Measurements from ENCODE around the gene CAMK2G.

CAMK2G gene

DNA sequence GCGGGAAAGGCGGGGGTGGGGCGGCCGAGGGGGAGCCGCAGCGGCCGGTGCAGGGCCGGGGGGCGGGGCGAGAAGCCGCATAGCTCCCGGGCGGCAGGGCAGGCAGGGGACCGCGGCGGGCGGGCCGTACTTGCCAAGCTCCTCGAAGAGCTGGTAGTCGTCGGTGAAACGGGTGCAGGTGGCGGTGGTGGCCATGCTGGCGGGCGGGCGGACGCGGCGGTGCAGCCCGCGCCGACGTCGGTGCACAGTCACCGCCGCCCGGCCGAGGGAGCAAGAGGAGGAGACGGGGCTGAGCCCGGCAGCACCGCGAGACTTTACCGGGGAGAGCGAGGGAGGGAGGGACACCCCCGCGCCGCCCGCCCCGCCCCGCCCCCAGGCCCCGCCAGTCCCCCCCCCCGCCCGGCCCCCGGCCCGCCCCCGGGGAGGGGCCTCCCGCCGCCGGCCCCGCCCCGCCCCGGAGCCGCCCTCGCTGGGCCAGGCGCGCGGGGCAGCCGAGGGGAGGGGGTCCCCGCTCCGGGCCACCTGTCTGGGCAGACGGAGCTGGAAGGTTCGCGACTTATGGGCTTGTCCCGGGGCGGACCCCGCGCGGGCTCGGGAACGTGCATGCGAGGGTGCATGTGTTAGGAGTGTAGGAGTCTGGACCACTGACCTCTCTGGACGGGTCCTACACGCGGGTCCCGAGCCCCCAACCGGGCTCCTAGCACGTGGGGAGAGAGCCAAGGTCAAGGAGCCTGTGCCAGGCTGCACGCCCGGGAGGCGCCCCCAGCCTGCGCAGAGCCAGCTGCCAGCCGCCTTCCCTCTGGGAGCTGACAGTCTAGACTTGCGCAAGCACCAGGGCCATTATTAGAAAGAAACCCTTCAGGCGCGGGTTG is at the start of gene CAMK2G:
TSS of gene CAMK2G (minus strand) at position 289 of the 872 bp plus-strand sequence. CDS start at position 195, 94 bp downstream.
- FAIRE-seq, result no peak

DNA sequence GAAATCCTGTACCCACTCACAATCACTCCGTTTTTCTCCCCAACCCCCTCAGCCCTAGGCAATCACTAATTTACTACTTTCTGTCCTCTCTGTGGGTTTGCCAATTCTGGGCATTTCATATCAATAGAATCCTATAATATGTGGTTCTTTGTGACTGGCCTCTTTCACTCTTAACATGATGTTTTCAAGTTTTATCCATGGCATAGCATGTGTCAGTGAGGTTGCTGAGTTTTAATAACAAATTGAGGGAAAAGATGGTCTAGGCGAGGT is 48.4 kb upstream of the CAMK2G start:
- no peak for FAIRE-seq

GRCh38 chr10:73922007-73922863 is 47.9 kb upstream of the CAMK2G start:
- no peak for FAIRE-seq

DNA sequence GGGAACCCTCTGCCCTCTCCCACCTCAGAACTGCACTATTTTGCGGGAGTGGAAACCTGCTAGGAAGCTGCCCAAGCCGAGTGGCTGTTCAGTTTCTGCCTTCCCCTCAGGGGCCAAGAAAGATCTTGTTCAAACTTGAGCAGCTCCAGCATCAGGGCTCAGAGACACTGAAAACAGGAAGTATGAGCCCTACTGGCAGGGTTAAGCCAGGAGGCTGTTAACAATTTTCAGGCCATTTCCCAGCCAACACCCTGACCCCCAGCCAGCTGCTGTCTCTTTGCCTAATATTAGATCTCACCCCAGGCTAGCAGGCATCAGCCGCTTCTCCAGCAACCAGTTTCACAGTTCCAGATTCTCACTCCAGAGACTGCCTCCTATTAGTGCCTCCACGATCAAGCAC is 45.7 kb upstream of the CAMK2G start:
- peak; percentile 73 for FAIRE-seq

DNA sequence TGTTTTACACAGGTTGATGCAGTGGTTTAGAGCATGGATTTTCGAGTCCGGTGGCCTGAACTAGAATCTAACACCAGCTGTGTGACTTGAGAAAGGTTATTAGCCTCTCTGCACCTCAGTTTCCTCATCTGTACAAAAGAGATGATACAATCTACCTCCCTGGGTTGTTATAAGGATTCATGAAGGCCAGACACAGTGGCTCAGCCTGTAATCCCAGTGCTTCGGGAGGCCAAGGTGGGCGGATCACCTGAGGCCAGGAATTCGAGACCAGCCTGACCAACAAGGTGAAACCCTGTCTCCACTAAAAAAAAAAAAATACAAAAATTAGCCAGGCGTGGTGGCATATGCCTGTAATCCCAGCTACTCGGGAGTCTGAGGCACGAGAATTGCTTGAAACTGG is 45.1 kb upstream of the CAMK2G start:
- FAIRE-seq, result peak; percentile 82

DNA sequence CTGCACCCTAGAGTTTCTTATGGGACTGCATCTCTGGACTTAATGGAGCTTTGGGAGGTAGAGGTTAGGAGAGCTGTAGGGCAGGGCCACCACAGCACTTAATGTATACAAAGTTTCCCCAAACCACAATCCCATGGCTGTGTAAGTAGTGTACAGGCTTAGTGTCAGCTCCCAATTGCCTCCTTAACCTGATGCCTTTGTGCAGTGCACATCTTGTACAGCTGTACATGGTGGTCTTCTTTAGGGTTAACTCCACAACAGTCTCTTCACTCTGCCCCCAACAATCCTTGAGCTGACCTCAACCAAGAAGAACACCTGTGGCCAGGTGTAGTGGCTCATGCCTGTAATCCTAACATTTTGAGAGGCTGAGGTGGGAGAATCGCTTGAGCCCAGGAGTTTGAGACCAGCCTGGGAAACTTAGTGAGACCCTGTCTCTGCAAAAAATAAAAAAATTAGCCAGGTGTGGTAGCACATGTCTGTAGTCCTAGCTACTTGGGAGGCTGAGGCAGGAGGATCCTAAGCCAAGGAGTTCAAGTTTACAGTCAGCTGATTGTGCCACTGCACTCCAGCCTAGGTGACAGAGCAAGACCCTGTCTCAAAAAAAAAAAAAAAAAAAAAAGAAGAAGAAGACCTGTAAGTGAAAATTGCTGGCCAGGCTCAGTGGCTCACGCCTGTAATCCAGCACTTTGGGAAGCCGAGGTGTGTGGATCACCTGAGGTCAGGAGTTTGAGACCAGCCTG is 43.4 kb upstream of the CAMK2G start:
- FAIRE-seq, result peak; percentile 96

- peak; percentile 6 for FAIRE-seq
These were observed 42.6 kb upstream of the CAMK2G start for GRCh38 chr10:73916761-73917470.

- no peak for FAIRE-seq
These were observed 41.0 kb upstream of the CAMK2G start for GRCh38 chr10:73915206-73915851.

DNA sequence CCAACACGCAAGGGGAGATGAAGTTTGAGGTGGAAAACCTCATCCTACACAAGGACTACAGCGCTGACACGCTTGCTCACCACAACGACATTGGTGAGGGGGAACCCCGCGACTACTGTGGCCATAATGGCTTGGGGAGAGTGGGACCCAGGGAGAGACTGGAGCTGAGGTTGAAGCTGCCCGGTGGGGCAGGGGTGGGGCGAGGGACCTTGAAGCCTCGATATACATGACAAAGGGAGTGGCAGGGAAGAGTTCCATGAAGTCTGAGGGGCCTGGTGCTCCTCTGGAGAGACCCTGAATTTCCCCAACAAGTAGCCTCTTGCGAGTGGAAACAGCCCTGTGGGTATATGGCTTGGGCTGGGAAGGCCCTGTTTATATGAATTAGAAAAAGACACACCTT is 39.7 kb upstream of the CAMK2G start:
- no peak for FAIRE-seq

- no peak for FAIRE-seq
These were observed 37.2 kb upstream of the CAMK2G start for GRCh38 chr10:73911553-73912004.

DNA sequence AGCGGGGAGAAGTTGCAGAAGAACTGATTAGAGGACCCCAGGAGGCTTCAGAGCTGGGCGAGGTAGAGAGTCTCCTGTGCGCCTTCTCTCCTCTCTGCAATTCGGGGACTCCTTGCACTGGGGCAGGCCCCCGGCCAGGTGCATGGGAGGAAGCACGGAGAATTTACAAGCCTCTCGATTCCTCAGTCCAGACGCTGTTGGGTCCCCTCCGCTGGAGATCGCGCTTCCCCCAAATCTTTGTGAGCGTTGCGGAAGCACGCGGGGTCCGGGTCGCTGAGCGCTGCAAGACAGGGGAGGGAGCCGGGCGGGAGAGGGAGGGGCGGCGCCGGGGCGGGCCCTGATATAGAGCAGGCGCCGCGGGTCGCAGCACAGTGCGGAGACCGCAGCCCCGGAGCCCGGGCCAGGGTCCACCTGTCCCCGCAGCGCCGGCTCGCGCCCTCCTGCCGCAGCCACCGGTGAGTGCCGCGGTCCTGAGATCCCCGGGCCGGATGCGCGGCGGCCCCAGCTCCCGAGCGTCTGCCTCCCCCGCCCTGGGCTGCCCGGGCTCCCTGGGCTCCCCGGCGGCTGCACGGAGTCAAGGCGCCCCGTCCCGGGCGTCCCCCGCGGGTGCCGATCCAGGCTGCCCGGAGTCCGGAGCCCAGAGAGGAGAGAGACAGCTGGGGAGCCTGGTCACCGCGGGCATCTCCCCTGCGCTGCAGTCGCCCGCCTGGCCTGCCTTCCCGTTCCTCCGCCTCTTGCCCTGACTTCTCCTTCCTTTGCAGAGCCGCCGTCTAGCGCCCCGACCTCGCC is 36.6 kb upstream of the CAMK2G start, which contains the start of gene PLAU:
TSS of gene PLAU (plus strand) at position 369 of the 789 bp plus-strand sequence. CDS start 424 bp downstream, outside the sequence.
- FAIRE-seq, result no peak

- peak; percentile 6 for FAIRE-seq
These were observed 36.0 kb upstream of the CAMK2G start for GRCh38 chr10:73910401-73910763.

GRCh38 chr10:73909540-73910115 is 35.3 kb upstream of the CAMK2G start:
- no peak for FAIRE-seq

DNA sequence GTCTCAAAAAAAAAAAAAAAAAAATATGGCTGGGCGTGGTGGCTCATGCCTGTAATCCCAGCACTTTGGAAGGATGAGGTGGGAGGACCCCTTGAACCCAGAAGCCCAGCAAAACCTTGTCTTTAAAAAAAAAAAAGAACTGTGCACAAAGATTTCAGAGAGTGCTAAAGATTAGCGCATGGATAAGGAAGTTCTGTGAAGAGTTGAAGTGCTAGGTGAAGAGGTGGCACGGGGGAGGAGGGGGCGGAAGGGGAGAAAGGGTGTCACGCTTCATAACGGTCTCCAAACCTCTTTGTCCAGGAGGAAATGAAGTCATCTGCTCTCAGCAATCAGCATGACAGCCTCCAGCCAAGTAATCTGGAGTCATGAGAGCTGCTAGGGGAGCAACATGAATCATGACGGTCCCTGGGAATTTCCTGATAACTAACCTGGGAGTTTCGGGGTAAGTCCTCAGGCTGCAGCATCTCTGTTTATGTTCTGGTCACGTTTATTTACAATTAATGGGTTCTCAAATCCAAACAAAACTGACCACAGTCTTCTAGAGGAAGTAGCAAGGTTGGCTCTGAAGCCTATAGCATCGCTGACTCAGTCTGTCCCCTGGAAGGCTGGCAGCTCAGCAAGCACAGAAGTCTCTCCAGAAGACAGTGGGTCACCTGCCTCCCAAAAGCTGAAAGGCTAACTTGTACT is 34.6 kb upstream of the CAMK2G start:
- FAIRE-seq, result peak; percentile 96

DNA sequence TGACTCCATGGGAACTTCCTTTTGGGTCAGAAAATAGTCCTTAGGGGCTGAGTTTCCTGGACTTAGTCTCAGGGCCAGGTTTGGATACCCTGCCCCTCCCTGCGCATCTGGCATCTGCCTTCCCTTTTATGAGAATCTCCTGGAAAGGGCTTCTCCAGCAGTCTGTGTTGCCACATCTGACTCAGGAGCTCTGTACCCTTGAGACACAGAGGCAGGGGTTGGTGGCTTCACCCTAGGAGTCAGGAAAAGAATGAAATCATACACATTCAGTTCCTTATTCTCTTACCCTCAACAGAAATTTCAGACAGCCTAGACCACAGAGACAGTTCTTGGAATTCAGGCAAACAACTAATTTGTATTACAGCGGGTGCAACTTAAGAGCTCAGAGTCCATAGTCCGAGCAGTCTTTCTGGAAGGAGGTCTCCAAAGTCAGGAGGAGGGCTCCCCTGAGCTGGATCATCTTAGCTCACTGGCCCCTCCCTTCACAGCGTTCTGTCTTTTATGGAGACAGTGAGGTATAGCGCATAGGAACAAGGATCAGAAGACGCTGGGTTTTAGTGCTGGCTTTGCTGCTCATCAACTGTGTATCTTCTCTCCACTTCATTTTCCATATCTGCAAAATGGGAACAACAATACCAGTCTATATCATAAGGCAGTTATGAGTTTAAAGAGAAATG is 33.6 kb upstream of the CAMK2G start:
- no peak for FAIRE-seq

GRCh38 chr10:73906524-73907447 is 32.4 kb upstream of the CAMK2G start:
- FAIRE-seq, result peak; percentile 98

GRCh38 chr10:73905256-73906020 is 31.1 kb upstream of the CAMK2G start:
- no peak for FAIRE-seq

GRCh38 chr10:73902351-73902750 is 28.0 kb upstream of the CAMK2G start:
- FAIRE-seq, result no peak
